ENCODE data around the gene IP6K3. TPM values are rescaled to one million over a fixed set of nuclear protein-coding genes. Genes with fewer than 3 reads are reported as not detected.

Gene IP6K3
- total RNA-seq, 1 donor: under 0.01 TPM

GRCh38 chr6:33708516-33709204 is 38.0 kb downstream of the IP6K3 start:
- DNase-seq (ENCODE audit: insufficient read length, low spot score, missing footprints): no peak
- H3K4me3 ChIP-seq (ENCODE audit: insufficient read depth, low read length): no peak overlapping the region
- H3K79me2 ChIP-seq (ENCODE audit: insufficient read depth, low read length): peaks cover 39% of the 10 kb centered on the region
- no peaks in the 10 kb centered on the region for H3K9me3 ChIP-seq (ENCODE audit: low read depth, low read length)
- no peak overlapping the region for H2AFZ ChIP-seq (ENCODE audit: low read length)
- no peaks in the 10 kb centered on the region for H3K27me3 ChIP-seq (ENCODE audit: insufficient read depth, low read length)
- no peak for TF ChIP-seq CTCF (IDR thresholded peaks at IDR 0.05; ENCODE audit: extremely low read depth, low read depth, low read length)
- H3K36me3 ChIP-seq (ENCODE audit: insufficient read depth, low read length): peaks cover 32% of the 10 kb centered on the region
- no peak overlapping the region for H3K4me2 ChIP-seq (ENCODE audit: insufficient read depth, low read length)
- peaks cover 6% of the 10 kb centered on the region for H4K20me1 ChIP-seq (ENCODE audit: insufficient read depth, low read length)
- H3K4me1 ChIP-seq (ENCODE audit: insufficient read depth, low read length): peaks cover 19% of the 10 kb centered on the region
- no peak overlapping the region for H3K27ac ChIP-seq (ENCODE audit: low read depth, low read length)

DNA sequence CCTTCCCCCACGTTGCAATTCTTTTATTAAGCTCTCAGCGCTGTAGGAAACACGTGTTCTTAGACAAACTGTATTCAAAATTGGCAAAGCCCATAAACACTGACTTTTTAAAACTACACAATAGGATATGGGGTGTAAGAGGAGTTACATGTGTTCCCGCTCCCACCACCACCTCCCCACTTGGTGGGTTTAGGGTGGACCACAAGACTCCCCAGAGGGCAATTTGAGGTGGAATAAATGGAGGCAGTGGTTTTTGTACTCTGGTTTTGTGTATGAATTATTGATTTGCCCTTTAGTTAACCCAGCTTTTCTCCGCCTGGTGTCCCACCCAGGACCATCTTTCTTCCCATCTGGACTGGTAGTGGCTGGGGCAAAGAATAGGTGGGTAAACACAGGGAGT is 38.9 kb downstream of the IP6K3 start:
- peaks cover 19% of the 10 kb centered on the region for H3K4me1 ChIP-seq (ENCODE audit: insufficient read depth, low read length)
- no peak for TF ChIP-seq CTCF (IDR thresholded peaks at IDR 0.05; ENCODE audit: extremely low read depth, low read depth, low read length)
- peaks cover 38% of the 10 kb centered on the region for H3K36me3 ChIP-seq (ENCODE audit: insufficient read depth, low read length)
- no peak overlapping the region for H3K4me2 ChIP-seq (ENCODE audit: insufficient read depth, low read length)
- peaks cover 6% of the 10 kb centered on the region for H4K20me1 ChIP-seq (ENCODE audit: insufficient read depth, low read length)
- H3K27ac ChIP-seq (ENCODE audit: low read depth, low read length): no peak overlapping the region
- no peaks in the 10 kb centered on the region for H3K27me3 ChIP-seq (ENCODE audit: insufficient read depth, low read length)
- H2AFZ ChIP-seq (ENCODE audit: low read length): no peak overlapping the region
- H3K79me2 ChIP-seq (ENCODE audit: insufficient read depth, low read length): peaks cover 39% of the 10 kb centered on the region
- no peaks in the 10 kb centered on the region for H3K9me3 ChIP-seq (ENCODE audit: low read depth, low read length)
- H3K4me3 ChIP-seq (ENCODE audit: insufficient read depth, low read length): no peak overlapping the region
- DNase-seq (ENCODE audit: insufficient read length, low spot score, missing footprints): no peak

DNA sequence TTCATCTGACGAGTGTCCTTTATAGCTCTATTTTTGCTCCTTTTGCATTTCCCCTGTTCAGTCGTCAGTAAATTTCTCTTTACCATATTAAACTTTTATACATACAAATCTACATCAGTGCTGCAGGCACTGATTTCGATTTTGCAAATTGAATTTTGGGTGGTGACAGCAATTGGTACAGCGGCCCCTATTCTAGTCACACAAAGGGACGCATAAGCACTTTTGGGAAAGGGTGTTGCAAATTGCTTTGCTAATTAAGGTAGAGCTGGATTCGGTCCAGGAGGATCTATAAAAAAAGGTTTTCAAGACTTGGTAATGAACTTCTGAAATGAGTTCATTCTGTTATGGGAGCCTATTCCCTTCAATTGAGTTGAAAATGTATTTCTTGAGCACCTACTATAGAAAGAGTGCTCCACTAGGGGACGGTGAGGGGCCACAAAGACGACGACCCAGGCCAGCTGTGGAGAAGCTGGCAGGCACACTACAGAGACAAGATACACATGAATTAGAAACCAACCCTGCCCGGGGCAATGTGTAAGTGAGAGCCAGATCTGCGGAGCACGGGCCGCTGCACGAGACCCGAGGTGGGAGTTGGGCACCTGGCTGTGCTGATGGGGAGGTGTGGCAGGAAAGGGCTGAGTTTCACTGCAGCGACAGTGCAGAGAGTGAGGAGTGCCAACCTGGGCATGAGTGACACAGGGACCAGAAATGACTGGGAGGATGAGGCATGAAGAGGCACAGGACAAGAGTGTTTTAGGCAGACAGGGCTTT is 40.6 kb downstream of the IP6K3 start:
- H3K4me2 ChIP-seq (ENCODE audit: insufficient read depth, low read length): no peak overlapping the region
- no peaks in the 10 kb centered on the region for H3K9me3 ChIP-seq (ENCODE audit: low read depth, low read length)
- peaks cover 44% of the 10 kb centered on the region for H3K36me3 ChIP-seq (ENCODE audit: insufficient read depth, low read length)
- H2AFZ ChIP-seq (ENCODE audit: low read length): no peak overlapping the region
- peaks cover 24% of the 10 kb centered on the region for H3K4me1 ChIP-seq (ENCODE audit: insufficient read depth, low read length)
- no peak overlapping the region for H3K27ac ChIP-seq (ENCODE audit: low read depth, low read length)
- peaks cover 40% of the 10 kb centered on the region for H3K79me2 ChIP-seq (ENCODE audit: insufficient read depth, low read length)
- TF ChIP-seq CTCF (IDR thresholded peaks at IDR 0.05; ENCODE audit: extremely low read depth, low read depth, low read length): no peak
- H4K20me1 ChIP-seq (ENCODE audit: insufficient read depth, low read length): peaks cover 6% of the 10 kb centered on the region
- H3K4me3 ChIP-seq (ENCODE audit: insufficient read depth, low read length): no peak overlapping the region
- no peak for DNase-seq (ENCODE audit: insufficient read length, low spot score, missing footprints)
- H3K27me3 ChIP-seq (ENCODE audit: insufficient read depth, low read length): no peaks in the 10 kb centered on the region

- H3K36me3 ChIP-seq (ENCODE audit: insufficient read depth, low read length): peaks cover 51% of the 10 kb centered on the region
- no peaks in the 10 kb centered on the region for H3K9me3 ChIP-seq (ENCODE audit: low read depth, low read length)
- peaks cover 6% of the 10 kb centered on the region for H4K20me1 ChIP-seq (ENCODE audit: insufficient read depth, low read length)
- peaks cover 17% of the 10 kb centered on the region for H3K4me1 ChIP-seq (ENCODE audit: insufficient read depth, low read length)
- TF ChIP-seq CTCF (IDR thresholded peaks at IDR 0.05; ENCODE audit: extremely low read depth, low read depth, low read length): no peak
- H3K79me2 ChIP-seq (ENCODE audit: insufficient read depth, low read length): peaks cover 32% of the 10 kb centered on the region
- no peak overlapping the region for H3K27ac ChIP-seq (ENCODE audit: low read depth, low read length)
- no peak overlapping the region for H3K4me3 ChIP-seq (ENCODE audit: insufficient read depth, low read length)
- H3K4me2 ChIP-seq (ENCODE audit: insufficient read depth, low read length): no peak overlapping the region
- no peak for DNase-seq (ENCODE audit: insufficient read length, low spot score, missing footprints)
- no peaks in the 10 kb centered on the region for H3K27me3 ChIP-seq (ENCODE audit: insufficient read depth, low read length)
- no peak overlapping the region for H2AFZ ChIP-seq (ENCODE audit: low read length)
Measured at GRCh38 chr6:33705268-33705885, 41.3 kb downstream of the IP6K3 start.

All from osteoblast (primary cell).